ENCODE results near the gene MFGE8.

The MFGE8 gene

DNA sequence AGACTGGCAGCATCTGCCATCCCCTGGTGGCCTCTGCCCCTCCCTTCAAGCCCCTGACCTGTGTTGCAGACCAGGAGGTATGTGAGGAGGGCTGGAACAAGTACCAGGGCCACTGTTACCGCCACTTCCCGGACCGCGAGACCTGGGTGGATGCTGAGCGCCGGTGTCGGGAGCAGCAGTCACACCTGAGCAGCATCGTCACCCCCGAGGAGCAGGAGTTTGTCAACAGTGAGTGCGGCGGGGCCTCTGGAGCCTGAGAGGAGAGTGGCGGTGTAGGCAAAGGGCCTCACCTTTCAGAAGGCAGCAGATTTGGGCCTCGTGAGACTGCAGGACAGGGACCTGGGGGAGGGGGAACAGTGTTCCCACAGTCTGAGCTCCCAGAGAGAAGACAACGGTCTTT, 41.9 kb downstream of the MFGE8 start:
- no peak overlapping the region for H3K4me3 ChIP-seq (ENCODE audit: low read depth, low read length)
- H3K36me3 ChIP-seq (ENCODE audit: control insufficient read depth, insufficient read depth, low read length): peaks cover 2% of the 10 kb centered on the region; the same call in 1 of the 2 replicates
- no peak overlapping the region for H3K9ac ChIP-seq (ENCODE audit: low read depth, low read length)
- H3K27me3 ChIP-seq (ENCODE audit: control insufficient read depth, insufficient read depth, low read length): no peaks in the 10 kb centered on the region
- H3K4me1 ChIP-seq (ENCODE audit: control insufficient read depth, insufficient read depth, low read length): no peaks in the 10 kb centered on the region
- H3K27ac ChIP-seq (ENCODE audit: low read depth, low read length): no peak overlapping the region
- no peaks in the 10 kb centered on the region for H3K9me3 ChIP-seq (ENCODE audit: control insufficient read depth, insufficient read depth, low read length)

DNA sequence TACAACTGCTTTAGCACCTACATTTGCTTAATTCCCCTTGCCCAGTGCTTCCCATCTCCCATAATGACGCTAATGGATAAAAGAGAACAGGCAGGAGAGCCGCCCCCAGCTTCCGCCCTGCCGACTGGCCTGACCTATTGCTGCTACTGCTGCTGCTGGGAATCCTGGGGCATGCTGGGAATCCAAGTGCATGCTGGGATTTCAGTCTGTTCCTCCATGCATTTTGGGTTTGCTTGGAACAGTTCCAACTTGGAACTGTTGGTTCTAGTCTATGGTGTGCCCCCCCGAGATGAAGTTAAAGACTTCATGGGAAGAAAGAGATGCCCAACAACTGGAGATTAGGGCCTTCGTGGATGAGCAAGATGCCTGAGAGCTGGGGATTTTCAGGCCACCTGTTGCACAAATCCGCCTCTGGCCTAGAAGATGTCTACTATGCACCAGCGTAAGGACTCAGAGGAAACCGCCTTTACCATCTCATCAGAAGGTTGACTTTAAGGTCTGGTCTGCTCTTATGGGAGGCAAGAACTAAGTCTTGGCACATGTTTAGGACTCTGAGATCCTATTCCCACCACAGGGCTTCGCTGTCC, 46.8 kb downstream of the MFGE8 start:
- no peak overlapping the region for H3K27ac ChIP-seq (ENCODE audit: low read depth, low read length)
- H3K4me3 ChIP-seq (ENCODE audit: low read depth, low read length): no peak overlapping the region
- no peaks in the 10 kb centered on the region for H3K36me3 ChIP-seq (ENCODE audit: control insufficient read depth, insufficient read depth, low read length)
- H3K9ac ChIP-seq (ENCODE audit: low read depth, low read length): no peak overlapping the region
- no peaks in the 10 kb centered on the region for H3K4me1 ChIP-seq (ENCODE audit: control insufficient read depth, insufficient read depth, low read length)
- no peaks in the 10 kb centered on the region for H3K27me3 ChIP-seq (ENCODE audit: control insufficient read depth, insufficient read depth, low read length)
- no peaks in the 10 kb centered on the region for H3K9me3 ChIP-seq (ENCODE audit: control insufficient read depth, insufficient read depth, low read length)

- Histone ChIP-seq H3K4me3 (ENCODE audit: low read depth, low read length) (no peak overlapping the region), H3K36me3 (ENCODE audit: control insufficient read depth, insufficient read depth, low read length) (no peaks in the 10 kb centered on the region), H3K27me3 (ENCODE audit: control insufficient read depth, insufficient read depth, low read length) (no peaks in the 10 kb centered on the region), H3K9me3 (ENCODE audit: control insufficient read depth, insufficient read depth, low read length) (no peaks in the 10 kb centered on the region), H3K9ac (ENCODE audit: low read depth, low read length) (no peak overlapping the region), H3K27ac (ENCODE audit: low read depth, low read length) (no peak overlapping the region), H3K4me1 (ENCODE audit: control insufficient read depth, insufficient read depth, low read length) (no peaks in the 10 kb centered on the region)
Measured at GRCh38 chr15:88865498-88866099, 47.6 kb downstream of the MFGE8 start.

DNA sequence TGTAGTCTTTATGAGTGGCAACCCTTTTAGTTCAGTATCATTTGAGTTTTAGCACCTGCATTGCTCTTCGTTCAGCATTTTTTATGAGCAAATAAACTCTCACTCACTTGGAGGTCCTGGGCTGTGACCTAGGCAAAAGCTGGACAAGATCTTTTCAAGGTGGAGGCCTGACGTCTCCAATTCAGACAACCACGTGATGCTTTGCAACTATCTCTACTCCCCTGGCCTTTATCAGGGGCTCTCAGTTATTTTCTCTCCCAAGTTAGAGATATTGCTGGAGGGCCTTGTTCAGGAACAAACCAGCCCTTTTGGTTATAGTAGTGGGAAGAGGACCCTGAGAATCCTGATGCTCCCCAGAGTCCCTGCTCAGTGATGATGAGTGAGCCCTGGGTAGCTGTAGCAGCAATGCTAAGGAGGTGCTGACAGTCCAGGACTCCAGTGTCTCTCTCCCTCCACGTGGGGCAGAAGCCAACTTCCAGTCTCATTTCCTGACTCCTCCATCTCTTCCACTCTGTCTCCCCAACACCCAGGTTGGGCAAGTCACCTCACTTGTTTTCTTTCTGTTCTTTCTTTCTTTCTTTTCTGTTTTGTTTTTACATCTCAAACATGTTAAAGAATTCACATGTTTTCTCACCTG, 48.2 kb downstream of the MFGE8 start:
- no peaks in the 10 kb centered on the region for H3K4me1 ChIP-seq (ENCODE audit: control insufficient read depth, insufficient read depth, low read length)
- no peaks in the 10 kb centered on the region for H3K9me3 ChIP-seq (ENCODE audit: control insufficient read depth, insufficient read depth, low read length)
- H3K27me3 ChIP-seq (ENCODE audit: control insufficient read depth, insufficient read depth, low read length): no peaks in the 10 kb centered on the region
- H3K4me3 ChIP-seq (ENCODE audit: low read depth, low read length): no peak overlapping the region
- no peak overlapping the region for H3K27ac ChIP-seq (ENCODE audit: low read depth, low read length)
- no peak overlapping the region for H3K9ac ChIP-seq (ENCODE audit: low read depth, low read length)
- no peaks in the 10 kb centered on the region for H3K36me3 ChIP-seq (ENCODE audit: control insufficient read depth, insufficient read depth, low read length)

GRCh38 chr15:88863412-88863811, 49.8 kb downstream of the MFGE8 start:
- H3K27me3 ChIP-seq (ENCODE audit: control insufficient read depth, insufficient read depth, low read length): no peaks in the 10 kb centered on the region
- no peak overlapping the region for H3K9ac ChIP-seq (ENCODE audit: low read depth, low read length)
- no peaks in the 10 kb centered on the region for H3K4me1 ChIP-seq (ENCODE audit: control insufficient read depth, insufficient read depth, low read length)
- no peak overlapping the region for H3K4me3 ChIP-seq (ENCODE audit: low read depth, low read length)
- no peaks in the 10 kb centered on the region for H3K36me3 ChIP-seq (ENCODE audit: control insufficient read depth, insufficient read depth, low read length)
- H3K9me3 ChIP-seq (ENCODE audit: control insufficient read depth, insufficient read depth, low read length): no peaks in the 10 kb centered on the region
- H3K27ac ChIP-seq (ENCODE audit: low read depth, low read length): no peak overlapping the region

GRCh38 chr15:88860212-88860611, 53.0 kb downstream of the MFGE8 start:
- H3K27me3 ChIP-seq (ENCODE audit: control insufficient read depth, insufficient read depth, low read length): no peaks in the 10 kb centered on the region
- peaks cover 6% of the 10 kb centered on the region for H3K9me3 ChIP-seq (ENCODE audit: control insufficient read depth, insufficient read depth, low read length)
- H3K27ac ChIP-seq (ENCODE audit: low read depth, low read length): no peak overlapping the region
- H3K4me1 ChIP-seq (ENCODE audit: control insufficient read depth, insufficient read depth, low read length): no peaks in the 10 kb centered on the region
- no peaks in the 10 kb centered on the region for H3K36me3 ChIP-seq (ENCODE audit: control insufficient read depth, insufficient read depth, low read length)
- H3K9ac ChIP-seq (ENCODE audit: low read depth, low read length): no peak overlapping the region
- H3K4me3 ChIP-seq (ENCODE audit: low read depth, low read length): no peak overlapping the region

DNA sequence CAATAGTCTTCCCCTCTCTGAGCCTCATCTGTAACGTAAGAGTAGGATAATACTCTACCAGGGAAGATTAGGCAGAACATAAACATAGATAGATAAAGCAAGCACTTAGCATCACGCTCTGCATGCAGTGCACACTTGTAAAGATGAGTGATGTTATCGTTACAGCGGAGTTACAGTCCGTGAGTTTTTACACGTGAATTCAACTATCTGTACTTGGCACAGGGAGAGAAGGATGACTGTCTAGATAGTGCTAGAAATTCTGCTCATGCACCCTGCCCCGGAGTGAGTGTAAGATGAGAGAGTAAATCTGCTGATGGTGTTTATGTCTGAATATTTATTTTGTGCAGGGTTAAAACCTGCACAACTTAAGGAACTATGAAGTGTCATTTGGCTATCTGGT, 53.6 kb downstream of the MFGE8 start:
- no peaks in the 10 kb centered on the region for H3K27me3 ChIP-seq (ENCODE audit: control insufficient read depth, insufficient read depth, low read length)
- H3K27ac ChIP-seq (ENCODE audit: low read depth, low read length): no peak overlapping the region
- H3K4me1 ChIP-seq (ENCODE audit: control insufficient read depth, insufficient read depth, low read length): no peaks in the 10 kb centered on the region

DNA sequence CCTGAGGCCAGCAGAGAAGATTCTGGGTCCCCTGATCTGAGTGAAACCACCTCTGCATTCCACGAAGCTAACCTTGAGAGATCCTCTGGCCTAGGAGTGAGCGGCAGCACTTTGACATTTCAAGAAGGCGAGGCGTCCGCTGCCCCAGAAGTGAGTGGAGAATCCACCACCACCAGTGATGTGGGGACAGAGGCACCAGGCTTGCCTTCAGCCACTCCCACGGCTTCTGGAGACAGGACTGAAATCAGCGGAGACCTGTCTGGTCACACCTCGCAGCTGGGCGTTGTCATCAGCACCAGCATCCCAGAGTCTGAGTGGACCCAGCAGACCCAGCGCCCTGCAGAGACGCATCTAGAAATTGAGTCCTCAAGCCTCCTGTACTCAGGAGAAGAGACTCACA, 54.2 kb downstream of the MFGE8 start:
- Histone ChIP-seq H3K9ac (ENCODE audit: low read depth, low read length) (no peak overlapping the region), H3K4me1 (ENCODE audit: control insufficient read depth, insufficient read depth, low read length) (no peaks in the 10 kb centered on the region), H3K9me3 (ENCODE audit: control insufficient read depth, insufficient read depth, low read length) (peaks cover 14% of the 10 kb centered on the region), H3K27ac (ENCODE audit: low read depth, low read length) (no peak overlapping the region), H3K36me3 (ENCODE audit: control insufficient read depth, insufficient read depth, low read length) (no peaks in the 10 kb centered on the region), H3K27me3 (ENCODE audit: control insufficient read depth, insufficient read depth, low read length) (no peaks in the 10 kb centered on the region), H3K4me3 (ENCODE audit: low read depth, low read length) (no peak overlapping the region)

More for the DNA sequence above, 53.6 kb downstream of the MFGE8 start:
- H3K9ac ChIP-seq (ENCODE audit: low read depth, low read length): no peak overlapping the region
- H3K9me3 ChIP-seq (ENCODE audit: control insufficient read depth, insufficient read depth, low read length): peaks cover 13% of the 10 kb centered on the region
- no peaks in the 10 kb centered on the region for H3K36me3 ChIP-seq (ENCODE audit: control insufficient read depth, insufficient read depth, low read length)
- H3K4me3 ChIP-seq (ENCODE audit: low read depth, low read length): no peak overlapping the region

GRCh38 chr15:88852476-88852875, 60.7 kb downstream of the MFGE8 start:
- H3K27me3 ChIP-seq (ENCODE audit: control insufficient read depth, insufficient read depth, low read length): no peaks in the 10 kb centered on the region
- H3K4me1 ChIP-seq (ENCODE audit: control insufficient read depth, insufficient read depth, low read length): no peaks in the 10 kb centered on the region
- H3K4me3 ChIP-seq (ENCODE audit: low read depth, low read length): no peak overlapping the region
- no peaks in the 10 kb centered on the region for H3K36me3 ChIP-seq (ENCODE audit: control insufficient read depth, insufficient read depth, low read length)
- H3K9ac ChIP-seq (ENCODE audit: low read depth, low read length): no peak overlapping the region
- H3K27ac ChIP-seq (ENCODE audit: low read depth, low read length): no peak overlapping the region
- peaks cover 12% of the 10 kb centered on the region for H3K9me3 ChIP-seq (ENCODE audit: control insufficient read depth, insufficient read depth, low read length)

DNA sequence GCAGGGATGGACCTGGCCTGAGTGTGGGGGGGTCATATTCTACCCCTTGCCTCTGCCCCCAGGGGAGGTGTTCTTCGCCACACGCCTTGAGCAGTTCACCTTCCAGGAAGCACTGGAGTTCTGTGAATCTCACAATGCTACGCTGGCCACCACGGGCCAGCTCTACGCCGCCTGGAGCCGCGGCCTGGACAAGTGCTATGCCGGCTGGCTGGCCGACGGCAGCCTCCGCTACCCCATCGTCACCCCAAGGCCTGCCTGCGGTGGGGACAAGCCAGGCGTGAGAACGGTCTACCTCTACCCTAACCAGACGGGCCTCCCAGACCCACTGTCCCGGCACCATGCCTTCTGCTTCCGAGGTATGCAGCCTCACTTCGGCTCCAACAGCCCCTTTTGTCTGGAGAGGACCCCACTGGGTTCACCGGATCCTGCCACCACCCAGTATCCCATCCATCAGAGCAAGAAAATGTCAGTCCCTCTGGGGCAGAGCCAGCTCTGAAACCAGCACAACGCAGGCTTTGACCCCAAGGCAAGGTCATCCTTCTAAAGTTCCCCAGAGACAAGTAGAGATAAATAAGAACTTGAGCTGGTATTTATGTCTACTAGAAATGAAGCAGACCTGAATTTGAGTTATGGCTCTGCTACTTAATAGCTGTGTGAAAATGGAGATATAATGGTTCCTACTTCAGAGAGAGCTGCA, 63.7 kb downstream of the MFGE8 start:
- Histone ChIP-seq H3K9me3 (ENCODE audit: control insufficient read depth, insufficient read depth, low read length) (peaks cover 1% of the 10 kb centered on the region; the same call in 1 of the 2 replicates), H3K4me3 (ENCODE audit: low read depth, low read length) (no peak overlapping the region), H3K4me1 (ENCODE audit: control insufficient read depth, insufficient read depth, low read length) (no peaks in the 10 kb centered on the region), H3K9ac (ENCODE audit: low read depth, low read length) (no peak overlapping the region), H3K36me3 (ENCODE audit: control insufficient read depth, insufficient read depth, low read length) (no peaks in the 10 kb centered on the region), H3K27me3 (ENCODE audit: control insufficient read depth, insufficient read depth, low read length) (no peaks in the 10 kb centered on the region), H3K27ac (ENCODE audit: low read depth, low read length) (no peak overlapping the region)
